NCI-H2081 treated with DMSO at 0.1 percent for 48 hours (cell line): ENCODE results near the gene NCOA7.
A peak's percentile ranks its signal among the peaks of the same experiment; 100 is the strongest.
"Not testable (repeated sequence)": the region's sequence is repeated elsewhere in the genome, so short reads cannot be mapped to it uniquely, and the experiment has no call there.

Experiments used
- DNase-seq: peaks from one replicate; lab custom pipeline; 2025; lab: John Stamatoyannopoulos, UW

NCOA7 gene

DNA sequence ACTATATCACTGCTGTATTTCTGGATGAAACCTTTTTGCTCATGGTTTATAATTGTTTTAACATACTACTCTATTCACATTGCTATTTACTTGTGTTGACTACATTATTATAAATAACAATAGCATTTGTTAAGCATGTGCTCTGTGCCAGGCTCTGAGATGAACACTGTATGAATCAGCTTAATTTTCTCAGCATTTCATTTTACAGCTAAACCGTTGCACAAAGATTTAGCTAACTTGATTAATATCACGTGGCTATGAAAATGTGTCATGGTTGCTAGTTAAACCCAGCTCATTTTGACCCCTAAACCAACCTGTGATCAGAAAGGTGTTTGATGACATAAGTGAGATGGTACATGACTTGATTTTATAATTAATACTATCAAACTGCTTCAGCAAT is 77.5 kb downstream of the NCOA7 start:
- DNase-seq: no peak

DNA sequence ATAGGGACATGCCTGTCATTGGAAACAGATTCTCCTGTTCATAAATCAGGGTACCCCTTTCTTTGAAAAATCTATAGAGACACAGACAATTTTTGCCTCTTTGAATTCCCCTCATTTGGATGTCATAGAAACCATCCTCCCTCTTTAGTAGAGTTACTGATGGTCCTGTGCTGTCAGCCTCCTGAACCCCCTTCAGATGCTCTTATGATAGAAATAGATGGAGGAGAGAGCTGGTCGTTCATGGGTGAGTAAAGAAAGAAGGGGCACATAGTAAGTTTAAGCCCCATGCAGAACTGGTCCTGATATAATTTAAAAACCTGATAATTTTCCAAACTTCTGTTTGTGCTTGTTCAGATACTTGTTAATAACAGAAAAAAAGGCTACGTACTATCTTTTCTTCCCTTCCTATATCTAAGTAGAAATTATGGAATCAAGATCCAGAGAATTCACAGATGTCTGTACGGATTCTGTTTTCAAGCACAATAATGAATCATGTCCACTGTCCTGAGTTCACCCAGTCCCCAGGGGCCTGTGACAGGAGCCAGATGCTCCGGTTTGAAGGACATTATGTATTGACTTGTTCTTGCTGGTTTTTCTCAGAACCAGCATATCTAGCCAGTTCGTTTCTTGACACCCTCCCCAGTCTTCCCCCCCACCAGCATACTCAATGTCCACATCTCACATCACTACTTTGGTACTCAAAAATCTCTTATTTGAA is 78.1 kb downstream of the NCOA7 start:
- no peak for DNase-seq

DNA sequence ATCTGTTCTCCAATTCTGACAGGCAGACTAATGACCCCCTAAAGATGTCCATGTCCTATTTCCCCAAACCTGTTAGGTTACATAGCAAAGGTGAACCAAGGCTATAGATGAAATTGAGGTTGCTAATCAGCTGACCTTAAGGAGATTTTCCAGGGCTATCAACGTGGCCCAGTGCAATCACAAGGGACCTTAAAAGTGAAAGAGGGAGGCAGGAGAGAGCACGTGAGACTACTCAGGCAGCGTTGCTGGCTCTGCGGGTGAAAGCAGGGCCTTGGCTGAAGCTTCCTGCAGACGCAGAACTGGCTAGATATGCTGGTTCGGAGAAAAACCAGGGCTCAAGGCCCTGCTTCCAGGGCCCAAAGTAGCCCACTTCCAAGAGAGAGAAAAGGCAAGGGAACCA is 78.7 kb downstream of the NCOA7 start:
- DNase-seq: no peak

DNA sequence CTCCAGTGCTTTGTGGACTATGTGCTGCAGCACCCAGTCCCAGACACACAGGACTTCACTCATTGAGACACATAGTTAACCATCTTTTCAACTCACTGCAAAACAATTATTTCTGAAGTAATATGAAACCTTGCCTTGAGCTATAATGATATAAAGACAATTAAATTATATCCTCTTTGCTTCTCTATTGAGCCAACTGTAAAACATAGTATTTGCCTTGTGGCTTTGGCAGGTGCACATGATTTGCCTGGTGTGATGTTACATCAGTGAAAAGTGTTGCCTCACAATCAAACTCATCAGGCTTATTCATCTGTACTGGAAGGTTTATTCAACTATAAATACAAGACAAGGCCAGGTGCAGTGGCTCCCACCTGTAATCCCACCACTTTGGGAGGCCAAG is 80.6 kb downstream of the NCOA7 start:
- peak; percentile 86 for DNase-seq

DNA sequence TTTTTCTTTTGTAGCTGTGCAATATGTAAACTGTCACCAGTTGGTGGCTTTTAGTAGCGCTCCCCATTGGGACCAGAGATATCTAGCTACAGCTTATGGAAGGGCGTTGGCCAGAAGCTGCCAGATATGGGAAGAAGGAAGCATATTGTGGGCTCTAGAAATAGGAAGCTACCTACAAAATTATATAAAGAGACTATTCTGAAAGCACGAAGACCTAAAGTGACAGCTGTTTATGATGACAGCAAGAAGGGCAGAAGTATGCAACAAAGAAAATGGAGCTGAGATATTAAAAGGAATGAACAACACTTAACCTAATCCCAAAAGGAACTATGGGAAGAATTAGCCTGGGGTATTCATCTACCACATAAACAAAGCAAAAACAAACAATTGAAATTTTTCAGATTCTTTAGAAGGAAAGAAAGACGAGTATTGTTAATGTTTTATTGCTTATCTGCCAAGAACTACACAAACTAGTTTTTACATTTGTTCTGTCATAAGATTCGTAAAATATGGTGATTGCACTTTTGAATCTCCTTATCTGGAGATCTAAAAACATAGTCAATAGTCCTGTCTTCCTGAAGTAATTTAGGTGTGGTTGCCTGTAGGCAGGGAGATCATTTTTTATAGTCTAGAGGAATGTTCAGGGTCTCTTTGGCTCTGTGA is 81.6 kb downstream of the NCOA7 start:
- no peak for DNase-seq

DNA sequence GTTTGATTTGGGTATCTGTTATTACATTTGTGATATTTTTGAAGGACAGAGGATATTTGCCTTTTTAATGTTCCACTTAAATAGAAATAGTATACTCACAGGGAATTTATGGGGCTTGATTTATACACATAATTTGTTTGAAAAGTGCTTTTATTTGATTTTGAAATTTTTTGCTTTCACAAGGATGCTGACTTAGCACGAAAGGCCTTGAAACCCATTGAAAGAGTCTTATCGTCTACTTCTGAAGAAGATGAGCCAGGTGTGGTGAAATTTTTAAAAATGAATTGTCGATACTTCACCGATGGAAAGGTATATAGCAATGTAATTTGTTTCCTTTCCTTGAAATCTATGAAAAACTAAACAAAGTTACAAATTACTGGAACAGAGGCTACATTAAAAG is 91.5 kb downstream of the NCOA7 start:
- no peak for DNase-seq

DNA sequence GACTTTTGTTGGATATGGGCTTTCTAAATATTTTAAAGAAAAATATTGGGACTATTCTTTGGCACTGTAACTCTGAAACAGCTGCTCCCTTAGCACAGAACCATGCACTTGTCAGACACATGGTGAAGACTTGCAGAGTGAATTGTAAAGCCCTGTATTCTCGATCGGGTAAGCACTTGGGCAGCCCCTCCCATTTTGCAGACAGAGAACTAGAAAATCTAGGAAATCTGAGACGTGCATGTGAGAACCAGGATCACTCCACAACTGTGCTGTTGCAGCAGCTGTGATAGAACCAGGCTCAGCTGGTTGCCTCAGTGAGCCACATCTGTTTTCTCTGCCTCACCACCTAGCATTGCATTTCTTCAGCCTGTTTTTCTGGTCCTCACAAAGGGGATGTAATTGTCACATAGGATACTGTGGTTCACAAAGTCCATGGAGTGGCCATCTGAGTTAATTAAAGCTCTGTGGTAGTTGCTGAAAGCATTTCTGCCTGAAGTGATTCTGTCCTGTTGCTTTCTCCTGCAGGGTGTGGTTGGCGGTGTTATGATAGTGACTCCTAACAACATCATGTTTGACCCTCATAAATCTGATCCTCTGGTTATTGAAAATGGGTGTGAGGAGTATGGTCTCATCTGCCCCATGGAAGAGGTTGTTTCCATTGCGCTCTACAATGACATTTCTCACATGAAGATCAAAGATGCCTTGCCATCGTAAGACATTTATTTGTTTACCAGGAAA is 94.0 kb downstream of the NCOA7 start:
- DNase-seq: no peak

DNA sequence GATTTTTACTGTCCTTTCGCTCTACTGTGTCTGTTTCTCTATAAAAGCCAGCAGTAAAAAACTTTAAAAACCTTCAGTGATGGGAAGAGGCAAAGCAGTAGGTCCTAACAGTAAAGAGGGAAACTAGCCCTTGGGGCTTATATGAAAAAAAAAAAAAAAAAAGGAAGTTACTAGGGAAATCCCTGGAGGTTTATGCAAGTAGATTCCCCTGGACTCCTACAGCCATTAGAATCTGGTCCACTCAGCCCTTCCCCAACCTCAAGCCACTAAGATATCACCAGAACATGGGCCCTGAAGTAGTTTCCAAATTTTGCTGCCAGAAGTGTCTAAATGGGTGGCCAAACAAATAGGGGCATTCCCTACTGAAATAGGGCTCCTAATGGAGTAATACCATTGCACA is 95.3 kb downstream of the NCOA7 start:
- DNase-seq: no peak

DNA sequence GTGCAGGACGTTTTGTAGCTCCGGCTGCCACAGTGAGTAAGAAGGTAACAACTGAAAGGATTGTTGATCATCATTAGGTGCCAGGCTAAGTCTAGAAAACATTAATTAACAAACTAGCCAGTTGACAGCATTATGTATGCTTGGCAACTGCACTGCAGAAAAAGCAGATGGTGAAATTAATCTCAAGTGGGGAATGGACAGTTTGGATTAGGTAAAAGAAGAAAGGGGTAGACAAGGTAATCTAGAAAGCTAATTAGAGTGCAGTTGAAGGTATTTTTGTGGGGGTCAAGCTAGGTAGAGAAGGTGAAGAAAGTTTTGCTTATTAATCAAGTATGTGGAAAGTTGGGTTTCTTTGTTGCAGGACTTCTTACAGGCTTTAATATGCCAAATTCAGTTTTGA is 96.2 kb downstream of the NCOA7 start:
- DNase-seq: no peak

DNA sequence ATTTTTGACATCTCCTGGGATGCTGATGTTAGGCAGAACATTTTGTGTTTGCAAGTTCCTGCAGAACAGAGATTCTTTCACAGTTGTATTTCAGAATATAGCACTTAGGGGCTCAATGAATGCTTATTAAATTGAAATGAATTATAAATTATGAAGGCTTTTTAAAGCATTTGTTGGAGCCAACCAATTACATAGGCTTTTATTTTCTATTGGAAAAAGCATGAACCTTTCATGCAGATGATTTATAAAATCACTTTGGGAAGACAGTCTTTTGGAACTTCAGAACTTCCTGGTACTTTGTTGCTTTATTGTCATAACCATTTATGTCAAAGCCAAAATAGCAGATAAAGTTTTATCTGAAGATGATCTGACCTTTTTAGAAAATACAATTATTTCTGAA is 96.6 kb downstream of the NCOA7 start:
- DNase-seq: no peak

DNA sequence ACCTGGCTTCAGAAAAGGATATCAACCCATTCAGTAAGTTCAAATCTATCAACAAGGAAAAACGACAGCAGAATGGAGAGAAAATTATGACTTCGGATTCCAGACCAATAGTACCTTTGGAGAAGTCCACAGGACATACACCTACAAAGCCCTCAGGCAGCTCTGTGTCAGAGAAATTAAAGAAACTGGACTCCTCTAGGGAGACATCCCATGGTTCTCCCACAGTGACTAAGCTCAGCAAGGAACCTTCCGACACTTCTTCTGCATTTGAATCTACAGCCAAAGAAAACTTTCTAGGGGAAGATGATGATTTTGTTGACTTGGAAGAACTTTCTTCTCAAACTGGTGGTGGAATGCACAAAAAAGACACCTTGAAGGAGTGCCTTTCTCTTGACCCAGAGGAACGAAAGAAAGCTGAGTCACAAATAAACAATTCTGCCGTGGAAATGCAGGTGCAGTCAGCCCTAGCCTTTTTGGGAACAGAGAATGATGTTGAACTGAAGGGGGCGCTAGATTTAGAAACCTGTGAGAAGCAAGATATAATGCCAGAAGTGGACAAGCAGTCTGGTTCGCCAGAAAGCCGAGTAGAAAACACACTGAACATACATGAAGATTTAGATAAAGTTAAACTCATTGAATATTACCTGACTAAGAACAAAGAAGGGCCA is 98.4 kb downstream of the NCOA7 start:
- DNase-seq: no peak

DNA sequence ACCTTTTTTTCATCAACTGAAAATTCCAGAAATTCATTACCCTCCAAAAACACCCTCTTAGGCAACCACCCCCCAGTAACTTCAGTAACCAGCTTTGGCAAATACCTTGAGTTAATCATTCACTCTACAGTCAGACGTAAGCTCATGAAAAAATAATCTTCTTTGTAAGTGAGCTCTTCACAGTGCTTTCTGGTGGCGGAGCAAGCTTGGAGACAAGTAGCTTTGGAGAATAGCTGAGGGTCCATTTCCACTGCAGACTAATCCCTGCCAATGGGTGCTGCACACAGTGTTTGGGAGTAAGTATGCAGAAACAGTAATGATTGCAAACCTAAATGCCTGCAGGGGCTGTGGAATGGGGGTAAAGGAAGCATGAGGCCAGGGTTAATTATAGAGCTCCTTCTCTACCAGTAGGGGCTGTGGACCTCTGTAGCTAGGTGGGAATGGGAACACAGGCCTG is 109.0 kb downstream of the NCOA7 start:
- DNase-seq: no peak

DNA sequence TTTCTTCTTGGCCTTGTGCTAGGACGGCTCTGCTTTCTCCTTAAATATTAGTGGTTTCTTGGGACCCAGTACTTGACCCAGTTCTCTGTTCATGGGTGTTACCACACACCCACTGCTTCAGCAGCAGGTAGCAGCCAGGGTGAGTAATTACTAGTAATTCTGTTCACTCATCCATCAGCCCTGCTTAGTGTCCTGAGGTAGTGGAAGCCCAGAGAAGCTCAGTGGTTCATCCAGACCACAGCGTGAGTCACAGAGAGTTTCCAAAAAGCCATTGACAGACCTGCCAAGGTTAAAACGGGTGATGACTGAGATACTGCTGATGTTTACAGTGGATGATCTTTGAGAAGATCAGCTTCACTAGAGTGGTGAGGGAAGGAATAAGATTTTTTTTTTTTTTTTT is 114.1 kb downstream of the NCOA7 start:
- DNase-seq: no peak

DNA sequence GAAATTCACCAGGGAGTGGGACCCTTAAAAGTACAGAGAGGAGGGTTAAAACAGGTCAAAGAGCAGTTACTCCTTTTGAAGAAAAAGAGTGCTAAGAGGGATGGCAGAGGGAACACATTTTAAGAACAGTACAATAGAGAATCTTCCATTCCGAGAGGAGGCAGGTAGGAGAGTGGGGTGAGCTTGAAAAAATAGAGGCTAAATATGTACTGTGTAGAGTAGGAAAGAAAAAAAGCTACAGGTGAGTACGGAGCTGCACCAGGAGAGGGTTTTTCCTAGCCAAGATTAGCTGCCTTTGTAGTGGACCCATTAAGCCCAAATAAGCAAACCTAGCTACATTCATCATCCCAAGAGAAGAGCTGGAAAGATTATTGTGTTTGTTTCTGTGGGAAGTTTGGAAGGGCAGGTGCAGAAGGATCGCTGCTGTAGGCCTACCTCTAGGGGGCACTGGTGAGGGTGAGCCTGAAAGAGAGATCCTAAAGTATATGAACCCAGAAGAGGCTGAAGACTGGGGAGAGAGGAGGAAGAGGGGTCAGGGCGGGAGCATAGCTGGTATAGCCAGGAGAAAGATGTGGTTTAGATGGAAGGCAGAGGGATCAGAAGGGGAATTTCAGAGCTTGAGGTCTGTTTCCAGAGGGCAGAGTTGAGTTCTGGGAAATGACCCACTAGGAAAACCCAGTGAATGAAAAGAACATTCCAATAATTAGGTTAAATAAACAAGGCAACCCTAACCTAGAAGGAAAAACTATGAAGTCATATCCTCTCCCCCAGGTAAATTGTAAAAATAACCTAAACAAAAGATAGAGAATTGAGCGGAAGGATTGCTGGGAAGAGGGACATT is 115.6 kb downstream of the NCOA7 start:
- DNase-seq: no peak

DNA sequence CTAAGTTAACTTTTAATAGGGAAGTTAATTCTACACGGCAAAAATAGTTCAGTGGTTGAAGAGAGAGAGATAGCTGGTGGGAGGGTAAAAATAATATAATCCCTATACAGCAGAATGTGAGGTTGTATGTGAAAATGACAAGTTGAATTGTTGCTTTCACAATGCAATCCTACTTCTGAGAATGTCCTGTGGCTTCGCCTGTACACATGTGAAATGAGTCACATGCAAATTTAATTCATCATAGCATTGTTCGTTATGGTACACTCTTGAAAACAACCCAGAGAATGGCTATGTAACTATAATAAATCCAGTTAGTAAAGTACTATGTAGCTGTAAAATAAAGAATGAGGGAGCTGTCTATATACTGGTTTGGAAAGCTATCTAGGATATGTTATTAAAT is 119.8 kb downstream of the NCOA7 start:
- DNase-seq: no peak

DNA sequence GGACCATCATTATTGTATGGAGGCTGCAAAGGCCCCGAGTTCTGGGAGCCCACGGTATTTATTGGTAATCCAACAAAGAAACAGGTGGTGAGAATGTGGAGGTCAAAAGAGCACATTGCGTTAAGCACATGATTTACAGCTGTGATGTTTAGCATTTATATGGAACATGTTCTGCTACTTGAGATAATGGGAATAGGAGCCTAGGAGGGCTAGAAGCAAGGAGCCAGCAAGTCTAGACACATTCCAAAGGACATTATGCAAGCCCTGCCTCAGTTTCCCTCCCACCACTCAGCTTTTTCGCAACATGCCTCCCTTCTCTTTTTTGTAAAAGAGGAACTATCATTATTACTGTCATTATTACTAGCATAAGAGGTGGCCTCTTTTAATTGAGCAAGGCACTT is 120.3 kb downstream of the NCOA7 start:
- not testable (repeated sequence) for DNase-seq

DNA sequence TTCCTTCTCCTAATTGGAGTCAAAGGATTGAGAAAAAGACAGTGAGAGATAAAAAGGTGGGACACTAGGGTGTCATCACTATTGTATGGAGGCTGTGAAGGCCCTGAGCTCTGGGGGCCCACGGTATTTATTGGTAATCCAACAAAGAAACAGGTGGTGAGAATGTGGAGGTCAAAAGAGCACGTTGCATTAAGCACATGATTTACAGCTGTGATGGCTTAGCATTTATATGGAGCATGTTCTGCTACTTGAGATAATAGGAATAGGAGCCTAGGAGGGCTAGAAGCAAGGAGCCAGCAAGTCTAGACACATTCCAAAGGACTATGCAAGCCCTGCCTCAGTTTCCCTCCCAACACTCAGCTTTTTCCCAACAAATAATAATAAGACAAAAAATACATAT is 121.7 kb downstream of the NCOA7 start:
- not testable (repeated sequence) for DNase-seq

DNA sequence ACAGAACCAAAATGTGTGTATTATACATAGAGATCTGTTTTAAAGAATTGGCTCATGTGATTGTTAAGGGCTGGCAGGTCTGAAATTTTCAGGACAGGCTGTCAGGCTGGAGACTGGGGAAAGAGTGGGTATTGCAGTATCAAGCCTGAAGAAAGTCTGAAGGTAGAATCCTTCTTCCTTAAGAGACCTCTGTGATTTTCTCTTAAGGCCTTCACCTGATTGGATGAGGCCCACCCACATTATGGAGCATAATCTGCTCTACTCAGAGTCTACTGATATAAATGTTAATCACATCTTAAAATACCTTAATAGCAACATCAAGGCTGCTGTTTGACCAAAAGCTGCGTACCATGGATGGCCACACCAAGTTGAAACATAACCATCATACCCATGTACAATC is 122.4 kb downstream of the NCOA7 start:
- DNase-seq: no peak

DNA sequence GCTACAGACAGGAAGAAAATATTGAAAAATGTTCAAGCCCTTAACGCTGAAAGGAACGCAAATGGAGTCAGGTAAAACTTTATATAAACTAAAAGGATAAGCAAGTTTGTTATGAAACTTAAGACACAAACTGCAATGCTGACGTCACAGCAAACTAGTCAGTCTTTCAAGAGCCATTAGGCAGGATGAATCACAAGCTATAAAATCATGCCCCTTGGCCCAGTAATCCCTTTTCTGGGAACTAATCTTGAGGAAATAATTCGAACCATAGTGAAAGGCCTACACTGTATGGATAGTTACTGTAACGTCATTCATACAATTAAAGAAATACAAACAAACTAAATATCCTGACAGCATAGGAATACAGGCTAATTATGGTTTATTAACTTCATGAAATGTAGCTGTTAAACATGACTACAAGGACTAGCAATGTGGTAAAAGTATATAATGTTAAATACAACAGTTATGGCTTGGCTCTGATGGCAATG is 123.1 kb downstream of the NCOA7 start:
- no peak for DNase-seq

DNA sequence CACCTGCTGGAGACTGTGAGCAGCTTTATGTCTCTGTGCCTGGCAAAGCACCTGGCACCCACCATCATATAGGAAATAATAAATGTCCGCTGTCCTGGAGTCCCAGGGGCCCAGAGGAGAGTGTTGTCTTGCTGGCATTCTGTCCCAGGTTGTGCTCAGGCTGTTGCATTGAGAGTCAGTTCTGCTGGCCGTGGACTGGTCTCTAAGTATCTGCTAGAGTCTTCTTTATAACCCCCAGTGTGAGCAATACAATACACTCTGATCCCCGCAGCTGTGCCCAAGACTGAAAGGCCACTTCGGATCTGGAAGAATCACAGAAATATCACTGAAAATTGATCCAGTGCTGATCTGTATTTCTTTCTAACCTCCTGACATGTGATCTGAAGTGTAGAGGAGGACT is 127.5 kb downstream of the NCOA7 start:
- DNase-seq: no peak
